Non-pigmented ciliary epithelial cell (primary cell): Measurements from ENCODE around the gene UMODL1.

Experiments used
- DNase-seq: peaks from one replicate; pipeline ENCODE4 v3.0.0-alpha.2; 2010; ENCODE audit warnings: low read depth

The UMODL1 gene

GRCh38 chr21:42040411-42041180 is 30.5 kb upstream of the UMODL1 start:
- DNase-seq: peak; percentile 100

DNA sequence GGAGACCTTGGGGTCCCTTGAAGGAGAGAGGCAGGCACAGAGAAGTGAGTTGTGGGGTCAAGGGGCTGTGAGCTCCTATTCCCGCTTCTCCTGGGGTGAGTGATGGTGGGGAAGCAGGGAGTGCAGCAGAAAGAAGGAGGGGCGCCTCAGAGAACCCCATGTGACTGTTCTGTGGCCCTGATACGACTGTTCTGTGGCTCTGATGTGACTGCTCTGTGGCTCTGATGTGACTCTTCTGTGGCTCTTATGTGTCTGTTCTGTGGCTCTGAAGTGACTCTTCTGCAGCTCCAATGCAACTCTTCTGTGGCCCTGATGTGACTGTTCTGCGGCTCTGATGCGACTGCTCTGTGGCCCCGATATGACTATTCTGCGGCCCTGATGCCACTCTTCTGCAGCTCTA is 29.9 kb upstream of the UMODL1 start:
- DNase-seq: no peak

- DNase-seq: no peak
Measured at GRCh38 chr21:42041711-42042110, 29.4 kb upstream of the UMODL1 start.

GRCh38 chr21:42042651-42043050 is 28.5 kb upstream of the UMODL1 start:
- DNase-seq: no peak

DNA sequence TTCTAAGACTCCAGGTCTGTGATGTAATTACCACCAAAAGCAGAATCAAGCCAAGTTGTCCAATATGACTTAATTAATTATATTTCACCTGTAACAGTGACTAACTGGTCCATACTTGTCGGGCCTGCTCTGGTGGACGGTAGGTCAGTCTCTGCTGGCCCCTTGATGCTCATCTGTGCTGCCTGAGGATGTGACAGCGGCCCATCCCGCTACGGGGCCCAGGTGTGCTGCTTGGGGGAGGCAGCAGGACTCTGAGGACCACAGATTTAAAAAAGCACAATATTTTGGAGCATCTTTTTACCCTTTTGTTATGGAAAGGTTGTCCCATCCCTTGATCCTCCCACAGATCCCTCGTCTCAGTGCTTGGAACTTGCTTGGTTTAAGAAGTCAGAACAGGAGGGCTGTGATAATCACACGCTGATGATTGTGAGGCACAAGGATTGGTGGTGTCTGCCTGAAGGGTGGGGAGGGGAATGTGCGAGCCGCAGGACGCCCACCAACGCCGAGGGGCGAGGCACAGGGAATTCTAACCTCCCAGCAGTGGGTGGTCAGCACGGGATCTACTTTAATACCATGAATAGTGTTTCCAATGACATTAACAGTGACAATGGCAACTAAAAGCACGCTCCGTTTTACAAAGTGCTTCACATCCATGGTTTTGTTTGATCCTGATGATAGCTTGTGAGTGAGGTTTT is 27.8 kb upstream of the UMODL1 start:
- no peak for DNase-seq

DNA sequence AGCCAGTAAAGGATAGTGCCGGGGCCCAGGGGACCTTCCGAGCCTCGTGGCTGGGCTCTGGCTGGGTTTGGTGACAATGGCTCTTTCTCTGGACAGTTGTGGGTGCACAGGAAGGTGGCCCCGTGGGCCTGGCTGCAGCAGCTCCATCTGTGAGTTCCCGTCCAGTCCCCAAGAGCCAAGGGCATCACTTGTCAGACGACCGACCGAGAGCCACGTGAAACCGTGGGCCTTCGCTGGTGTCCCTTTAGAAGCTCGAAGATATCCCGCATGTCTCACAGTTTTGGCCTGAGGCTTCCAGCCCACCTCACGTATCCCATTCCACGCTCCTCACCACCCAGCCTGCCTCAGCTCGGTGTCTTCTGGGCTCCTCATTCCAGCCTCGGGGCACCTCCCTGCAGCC is 27.2 kb upstream of the UMODL1 start:
- DNase-seq: no peak

DNA sequence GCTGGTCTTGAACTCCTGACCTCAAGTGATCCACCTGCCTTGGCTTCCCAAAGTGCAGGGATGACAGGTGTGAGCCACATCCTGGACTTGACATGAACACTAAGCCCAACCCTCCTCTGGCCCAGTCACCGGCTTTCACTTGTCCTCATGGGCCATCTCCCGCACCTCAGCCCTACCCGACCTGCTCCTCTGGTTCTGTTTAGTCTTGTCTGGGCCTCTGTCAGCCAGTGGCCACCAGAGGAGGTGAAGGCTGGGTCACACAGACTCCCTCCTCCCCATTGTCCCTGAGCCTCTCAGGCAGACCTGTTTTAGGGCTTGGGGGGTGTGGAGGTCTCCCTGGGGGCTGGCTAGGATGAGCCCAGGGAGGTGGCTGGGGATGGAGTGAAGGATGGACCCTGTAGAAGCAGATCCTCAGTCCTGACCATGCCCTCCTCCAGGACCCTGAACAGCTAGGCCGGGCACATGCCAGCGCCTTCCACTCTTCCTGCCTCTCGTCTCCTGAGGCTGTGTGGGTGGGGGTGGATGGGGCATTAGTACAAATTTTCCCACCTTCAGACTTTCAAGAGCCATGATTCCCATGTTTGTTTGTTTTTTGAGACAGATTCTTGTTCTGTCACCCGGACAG is 26.1 kb upstream of the UMODL1 start:
- no peak for DNase-seq

- DNase-seq: peak; percentile 91
Measured at GRCh38 chr21:42047821-42048613, 23.1 kb upstream of the UMODL1 start.

DNA sequence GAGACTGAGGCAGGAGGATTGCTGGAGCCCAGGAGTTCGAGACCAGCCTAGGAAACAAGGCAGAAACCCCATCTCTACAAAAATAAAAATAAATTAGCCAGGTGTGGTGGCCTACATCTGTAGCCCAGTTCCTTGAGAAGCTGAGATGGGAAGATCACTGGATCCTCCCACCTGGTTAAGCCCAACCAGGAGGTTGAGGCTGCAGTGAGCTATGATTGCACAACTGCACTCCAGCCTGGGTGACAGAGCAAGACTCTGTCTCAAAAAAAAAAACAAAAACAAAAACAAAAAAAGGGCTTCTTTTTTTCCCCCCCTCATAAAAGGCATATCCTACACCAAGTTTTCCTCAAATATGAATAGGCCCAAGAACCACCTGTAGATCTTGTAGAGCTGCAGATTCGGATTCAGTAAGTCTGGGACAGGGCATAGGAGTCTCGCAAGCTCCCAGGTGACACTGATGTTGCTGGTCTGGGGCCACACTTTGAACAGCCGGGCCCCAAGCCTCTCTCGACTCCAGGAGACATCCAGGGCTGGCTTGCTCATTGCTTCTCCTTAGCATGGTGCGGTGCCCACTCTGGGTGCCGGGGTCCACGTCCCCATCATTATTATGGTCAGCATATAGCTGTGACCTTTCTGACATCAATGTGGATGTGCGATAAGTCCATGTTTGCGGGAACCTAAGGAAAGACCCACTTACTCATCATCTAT is 22.1 kb upstream of the UMODL1 start:
- no peak for DNase-seq

- no peak for DNase-seq
Measured at GRCh38 chr21:42049578-42050430, 21.3 kb upstream of the UMODL1 start.

- DNase-seq: no peak
Measured at GRCh38 chr21:42051788-42052187, 19.3 kb upstream of the UMODL1 start.

- DNase-seq: no peak
Measured at GRCh38 chr21:42055425-42055824, 15.7 kb upstream of the UMODL1 start.

DNA sequence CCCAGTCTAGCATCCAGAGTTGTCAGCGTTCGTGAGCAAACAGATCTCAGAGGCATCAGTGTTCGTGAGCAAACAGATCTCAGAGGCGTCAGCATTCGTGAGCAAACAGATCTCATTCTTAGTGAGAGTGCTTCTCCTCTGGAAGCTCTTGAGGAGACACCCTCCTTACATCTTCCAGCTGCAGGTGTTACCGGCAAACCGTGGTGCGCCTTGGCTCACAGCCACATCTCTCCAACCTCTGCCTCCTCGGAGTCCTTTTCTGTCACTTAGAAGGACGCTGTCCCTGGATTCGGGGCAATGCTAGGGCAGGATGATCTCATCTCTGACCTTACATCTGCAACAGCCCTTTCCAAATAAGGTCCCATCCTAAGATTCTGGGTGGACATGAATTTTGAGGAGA is 14.6 kb upstream of the UMODL1 start:
- DNase-seq: no peak

DNA sequence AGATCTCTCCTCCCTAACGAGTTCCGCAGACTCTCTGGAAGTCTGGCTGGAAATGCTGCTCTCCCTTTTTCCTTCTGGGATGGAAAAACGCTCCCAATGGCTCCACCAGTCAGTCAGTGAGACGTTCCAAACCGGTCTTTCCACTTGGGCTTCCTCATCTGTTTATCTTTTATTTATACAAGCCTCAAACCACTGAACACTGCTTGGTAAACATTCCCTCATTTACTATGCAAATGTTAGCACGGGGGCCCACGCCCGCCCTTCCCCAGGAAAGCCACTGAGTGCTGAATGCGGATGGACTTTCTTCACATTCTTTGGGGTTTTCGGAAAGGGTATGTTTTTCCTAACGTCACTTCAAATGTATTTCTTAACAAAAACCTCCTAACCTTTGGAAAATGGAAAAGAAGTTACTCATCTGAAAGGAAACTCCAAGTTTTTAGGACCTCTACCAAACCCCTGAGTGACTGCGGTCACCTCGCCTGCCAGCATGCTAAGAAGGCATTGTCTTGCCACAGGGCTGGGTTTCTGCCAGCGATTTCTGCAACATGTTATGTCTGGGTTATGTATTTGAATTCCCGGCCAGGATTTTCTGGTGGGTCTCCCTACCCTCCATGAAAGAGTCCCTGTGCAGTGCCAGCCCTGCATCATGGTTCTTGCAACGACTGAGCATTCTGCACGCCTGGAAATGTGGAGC is 14.0 kb upstream of the UMODL1 start:
- DNase-seq: peak; percentile 28

DNA sequence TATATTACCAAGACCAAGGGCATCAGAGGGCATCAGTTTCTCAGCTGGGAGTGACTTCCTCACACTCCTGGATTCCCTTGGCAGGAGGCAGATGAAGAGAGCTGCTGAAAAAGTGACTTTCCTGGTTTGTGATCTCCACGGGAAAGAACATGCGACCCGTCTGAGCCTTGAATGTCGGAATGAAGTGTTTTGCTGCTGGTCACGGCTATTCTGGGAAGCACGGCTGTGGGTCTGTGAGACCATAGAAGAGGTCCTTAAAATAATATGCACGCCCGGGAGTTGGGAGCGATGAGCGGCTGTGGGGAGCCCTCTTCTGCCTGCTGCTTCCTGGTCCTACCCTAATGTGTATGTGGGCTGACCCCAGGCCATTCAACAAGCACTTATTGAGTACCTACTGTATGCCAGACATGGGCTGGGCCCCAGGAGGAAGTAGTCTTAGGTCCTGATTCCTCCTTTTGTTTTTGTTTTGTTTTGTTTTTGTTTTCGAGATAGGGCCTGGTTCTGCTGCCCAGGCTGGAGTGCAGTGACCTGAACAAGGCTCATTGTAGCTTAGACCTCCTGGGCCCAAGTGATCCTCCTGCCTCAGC is 13.2 kb upstream of the UMODL1 start:
- no peak for DNase-seq

- no peak for DNase-seq
Measured at GRCh38 chr21:42058631-42059111, 12.4 kb upstream of the UMODL1 start.

GRCh38 chr21:42059141-42059540 is 12.0 kb upstream of the UMODL1 start:
- DNase-seq: no peak

GRCh38 chr21:42059721-42060120 is 11.4 kb upstream of the UMODL1 start:
- DNase-seq: no peak

DNA sequence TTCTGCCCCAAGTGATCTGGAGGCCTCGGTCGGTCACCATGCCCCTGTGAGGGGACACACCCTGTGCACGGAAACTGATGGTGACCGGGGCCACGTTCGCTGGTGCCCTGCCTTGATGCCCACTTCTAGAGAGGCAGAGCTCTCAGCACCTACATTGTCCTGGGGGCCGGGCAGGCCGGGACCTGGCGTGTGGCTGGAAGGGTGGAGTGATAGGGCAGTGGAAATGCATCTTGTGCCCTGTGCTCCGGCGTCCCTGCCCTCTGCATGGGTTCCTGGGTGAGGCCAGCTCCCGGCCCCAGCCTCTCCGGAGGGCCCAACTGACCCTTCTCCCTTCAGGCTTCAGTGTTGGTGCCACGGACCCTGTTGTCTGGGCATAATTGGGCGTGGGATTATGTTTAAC is 11.0 kb upstream of the UMODL1 start:
- no peak for DNase-seq
